22Rv1 (cell line): ENCODE measurements around the gene GBP3.

ENCODE experiments used
- ZFX ChIP-seq: fragments of 450-650 bp; IDR thresholded peaks from 2 replicates; pipeline ENCODE4 v1.6.1; 2017; ENCODE audit warnings: antibody characterized with exemption, borderline replicate concordance
- TF ChIP-seq, protein P1 (sequence below): fragments of 450-650 bp; IDR thresholded peaks from 2 replicates; pipeline ENCODE4 v1.5.1; 2017; ENCODE audit warnings: mild to moderate bottlenecking

DNA sequence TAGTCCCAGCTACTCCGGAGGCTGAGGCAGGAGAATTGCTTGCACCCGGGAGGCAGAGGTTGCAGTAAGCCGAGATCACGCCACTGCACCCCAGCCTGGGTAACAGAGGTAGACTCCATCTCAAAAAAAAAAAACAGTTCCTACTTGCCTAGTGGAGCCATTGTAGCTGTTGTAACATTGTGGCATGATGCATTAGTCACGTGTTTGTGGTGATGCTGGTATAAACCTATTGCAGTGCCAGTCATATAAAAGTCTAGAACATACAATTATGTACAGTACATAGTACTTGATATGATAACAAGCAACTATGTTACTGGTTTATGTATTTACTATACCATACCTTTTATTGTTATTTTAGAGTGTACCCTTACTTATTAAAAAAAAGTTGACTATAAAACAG, 46.4 kb downstream of the GBP3 start:
- TF ChIP-seq, protein P1, sequence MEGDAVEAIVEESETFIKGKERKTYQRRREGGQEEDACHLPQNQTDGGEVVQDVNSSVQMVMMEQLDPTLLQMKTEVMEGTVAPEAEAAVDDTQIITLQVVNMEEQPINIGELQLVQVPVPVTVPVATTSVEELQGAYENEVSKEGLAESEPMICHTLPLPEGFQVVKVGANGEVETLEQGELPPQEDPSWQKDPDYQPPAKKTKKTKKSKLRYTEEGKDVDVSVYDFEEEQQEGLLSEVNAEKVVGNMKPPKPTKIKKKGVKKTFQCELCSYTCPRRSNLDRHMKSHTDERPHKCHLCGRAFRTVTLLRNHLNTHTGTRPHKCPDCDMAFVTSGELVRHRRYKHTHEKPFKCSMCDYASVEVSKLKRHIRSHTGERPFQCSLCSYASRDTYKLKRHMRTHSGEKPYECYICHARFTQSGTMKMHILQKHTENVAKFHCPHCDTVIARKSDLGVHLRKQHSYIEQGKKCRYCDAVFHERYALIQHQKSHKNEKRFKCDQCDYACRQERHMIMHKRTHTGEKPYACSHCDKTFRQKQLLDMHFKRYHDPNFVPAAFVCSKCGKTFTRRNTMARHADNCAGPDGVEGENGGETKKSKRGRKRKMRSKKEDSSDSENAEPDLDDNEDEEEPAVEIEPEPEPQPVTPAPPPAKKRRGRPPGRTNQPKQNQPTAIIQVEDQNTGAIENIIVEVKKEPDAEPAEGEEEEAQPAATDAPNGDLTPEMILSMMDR = no peak
- no peak for TF ChIP-seq ZFX
